NK-92 (cell line): ENCODE results near the gene ADAP1.
"Not testable (repeated sequence)": the region's sequence is repeated elsewhere in the genome, so short reads cannot be mapped to it uniquely, and the experiment has no call there.

ENCODE experiments used
- DNase-seq: peaks from one replicate; lab custom pipeline; 2025; ENCODE audit not compliant: unreplicated experiment; lab: John Stamatoyannopoulos, UW

ADAP1 gene

DNA sequence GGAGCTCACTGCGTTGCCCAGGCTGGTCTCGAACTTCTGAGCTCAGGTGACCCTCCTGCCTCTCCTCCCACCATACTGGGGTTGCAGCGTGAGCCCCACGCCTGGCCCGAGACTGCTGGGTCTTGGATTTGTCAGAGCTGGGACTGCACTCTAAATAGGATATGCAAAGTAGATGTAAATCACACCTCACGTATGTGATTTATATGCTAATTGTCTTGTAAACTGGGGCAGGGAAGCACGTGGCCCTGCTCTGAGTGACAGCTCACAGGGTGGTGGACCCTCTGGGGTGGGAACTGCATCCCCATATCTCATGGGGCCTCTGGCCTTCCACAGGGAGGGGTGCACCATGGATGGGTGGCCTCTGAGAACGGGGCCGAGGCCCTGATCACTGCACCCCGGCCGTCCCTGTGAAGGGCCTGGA is 44.0 kb downstream of the ADAP1 start:
- DNase-seq = no peak

DNA sequence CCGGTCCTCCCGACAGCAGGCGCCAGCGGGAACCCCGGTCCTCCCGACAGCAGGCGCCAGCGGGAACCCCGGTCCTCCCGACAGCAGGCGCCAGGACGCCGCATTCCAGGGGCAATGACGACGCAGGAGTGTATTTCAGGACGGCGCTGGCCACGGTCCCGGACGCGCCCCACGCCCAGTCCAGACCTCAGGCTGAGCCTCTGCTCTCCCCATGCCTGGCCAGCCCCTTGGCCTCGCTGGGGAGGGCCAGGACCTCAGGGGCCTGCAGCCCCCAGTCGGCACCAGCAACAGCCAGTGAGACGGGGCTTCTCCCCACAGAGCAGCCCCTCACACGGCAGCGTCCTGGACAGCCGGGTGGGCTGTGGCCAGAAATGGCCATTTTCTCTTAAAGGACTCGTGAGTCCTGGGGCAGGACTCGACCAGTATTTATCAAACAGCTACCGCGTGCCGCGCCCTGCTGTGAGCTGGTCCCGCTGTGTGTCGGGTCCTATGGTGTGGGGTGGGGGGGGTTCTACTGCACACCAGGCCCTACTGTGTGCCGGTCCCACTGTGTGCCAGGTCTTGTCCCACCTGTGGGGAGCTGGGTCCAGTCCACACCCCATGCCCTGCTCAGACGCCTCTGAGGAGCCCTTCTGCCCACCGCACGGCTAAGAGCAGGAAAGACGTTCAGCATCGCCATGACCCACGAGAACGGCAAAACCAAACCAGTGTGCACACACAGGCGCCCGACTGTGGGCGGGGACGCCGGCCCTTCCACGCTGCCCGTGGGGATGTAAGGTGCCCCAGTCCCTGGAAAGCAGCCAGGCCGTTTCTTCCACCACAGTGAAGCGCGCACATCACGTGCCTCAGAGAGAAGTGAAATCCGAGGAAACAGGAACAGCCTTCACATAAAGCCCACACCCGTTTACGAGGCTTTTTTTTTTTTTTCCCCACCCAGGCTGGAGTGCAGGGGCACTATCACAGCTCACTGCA is 44.8 kb downstream of the ADAP1 start:
- no peak for DNase-seq

GRCh38 chr7:908591-909357 is 45.7 kb downstream of the ADAP1 start:
- DNase-seq = not testable (repeated sequence)

DNA sequence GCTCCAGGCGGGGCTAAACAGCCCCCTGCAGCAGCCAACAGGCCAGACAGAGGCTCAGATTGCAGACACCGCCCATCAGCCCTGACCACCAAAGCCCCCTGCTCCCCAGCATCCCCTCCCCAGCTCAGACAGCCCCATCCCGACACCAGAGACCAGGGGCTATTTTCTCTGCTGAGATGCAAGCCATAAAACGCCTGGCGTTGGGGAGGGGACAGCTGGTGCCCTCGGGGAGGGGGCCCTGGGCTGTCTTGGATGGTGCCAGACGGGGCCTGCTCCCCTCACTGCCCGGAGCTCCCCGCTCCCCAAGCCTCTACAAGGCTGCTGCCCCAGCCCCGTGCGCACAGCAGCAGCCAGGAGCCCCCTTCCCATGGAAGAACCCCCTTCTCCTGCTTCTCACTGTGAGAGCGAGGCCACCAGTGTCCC is 46.3 kb downstream of the ADAP1 start:
- DNase-seq = no peak

- no peak for DNase-seq
Measured at GRCh38 chr7:907158-907980, 47.1 kb downstream of the ADAP1 start.

DNA sequence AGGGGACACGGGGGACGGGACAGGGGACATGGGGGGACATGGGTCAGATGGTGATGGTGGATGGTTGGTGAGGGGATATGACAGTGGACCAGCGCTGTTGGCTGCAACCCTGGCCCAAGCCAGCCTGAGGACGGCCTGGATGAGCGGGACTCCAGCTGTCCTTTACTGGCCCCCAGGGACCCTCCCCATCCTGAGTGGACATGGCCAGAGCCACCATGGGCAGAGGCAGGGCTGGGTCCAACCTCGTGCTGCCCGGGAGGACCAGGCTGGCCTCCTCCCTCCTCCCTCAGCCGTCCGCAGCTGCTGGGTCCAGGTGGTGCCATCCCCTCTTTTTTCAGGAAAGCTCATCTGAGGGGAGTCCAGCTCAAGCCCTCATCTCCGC is 47.7 kb downstream of the ADAP1 start:
- DNase-seq = no peak

GRCh38 chr7:904847-905246 is 49.6 kb downstream of the ADAP1 start:
- no peak for DNase-seq

DNA sequence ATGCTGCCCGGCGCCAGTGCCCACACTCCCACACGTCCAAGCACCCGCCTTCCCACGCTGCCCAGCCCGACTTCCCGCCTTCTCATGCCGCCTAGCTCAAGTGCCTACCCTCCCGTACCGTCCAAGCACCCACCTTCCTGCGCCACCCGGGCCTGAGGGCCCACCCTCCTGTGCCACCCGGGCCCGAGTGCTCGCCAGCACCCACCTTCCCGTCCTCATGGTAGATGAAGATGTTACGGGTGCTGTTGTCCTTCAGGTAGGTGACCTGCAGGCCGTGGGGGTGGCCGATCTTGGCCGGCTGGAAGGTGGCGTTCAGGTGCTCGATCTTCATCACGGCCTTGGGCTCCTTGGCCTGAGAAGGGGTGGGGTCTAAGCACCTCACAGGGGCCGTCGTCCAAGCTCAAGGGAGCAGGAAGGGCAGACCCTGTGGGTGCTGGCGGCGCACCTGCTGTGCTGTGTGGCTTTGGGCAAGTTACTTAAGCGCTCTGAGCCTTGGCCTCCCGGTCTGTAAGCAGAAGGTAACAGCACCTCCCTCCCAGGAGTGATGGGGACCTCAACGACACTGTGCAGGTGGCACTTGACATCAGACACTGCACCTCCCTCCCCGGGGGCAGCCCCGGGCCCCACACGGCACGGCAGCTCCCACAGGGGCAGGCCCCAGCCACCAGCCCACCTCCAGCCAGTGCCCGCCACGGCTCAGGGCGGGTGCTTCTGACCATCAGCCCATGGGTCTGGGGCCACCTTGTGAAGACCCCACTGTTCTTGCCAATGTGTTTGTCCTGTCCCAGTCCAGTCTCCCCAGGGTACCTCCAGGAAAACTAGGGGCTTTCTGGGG is 50.3 kb downstream of the ADAP1 start:
- DNase-seq = no peak

GRCh38 chr7:902996-903395 is 51.5 kb downstream of the ADAP1 start:
- DNase-seq = no peak

- DNase-seq = no peak
Measured at GRCh38 chr7:901388-902154, 52.9 kb downstream of the ADAP1 start.

DNA sequence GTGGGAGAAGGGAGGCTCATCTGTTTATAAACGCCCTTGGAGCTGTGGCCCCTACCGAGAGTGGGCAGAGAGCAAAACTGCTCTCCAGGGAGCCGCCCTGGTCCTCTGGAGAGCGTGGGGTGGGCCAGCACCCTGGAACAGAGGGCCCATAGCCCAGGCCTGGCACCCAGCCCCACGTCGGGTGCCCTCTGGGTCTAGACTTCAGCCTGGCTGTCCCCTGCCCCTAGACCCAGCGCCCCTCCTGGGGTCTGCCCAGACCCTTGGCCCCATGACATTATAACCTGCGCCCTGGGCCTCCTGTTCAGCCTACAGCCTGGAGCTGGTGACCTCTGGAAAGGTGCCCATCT is 53.5 kb downstream of the ADAP1 start:
- DNase-seq = no peak

- DNase-seq = no peak
Measured at GRCh38 chr7:900331-901040, 54.0 kb downstream of the ADAP1 start.

DNA sequence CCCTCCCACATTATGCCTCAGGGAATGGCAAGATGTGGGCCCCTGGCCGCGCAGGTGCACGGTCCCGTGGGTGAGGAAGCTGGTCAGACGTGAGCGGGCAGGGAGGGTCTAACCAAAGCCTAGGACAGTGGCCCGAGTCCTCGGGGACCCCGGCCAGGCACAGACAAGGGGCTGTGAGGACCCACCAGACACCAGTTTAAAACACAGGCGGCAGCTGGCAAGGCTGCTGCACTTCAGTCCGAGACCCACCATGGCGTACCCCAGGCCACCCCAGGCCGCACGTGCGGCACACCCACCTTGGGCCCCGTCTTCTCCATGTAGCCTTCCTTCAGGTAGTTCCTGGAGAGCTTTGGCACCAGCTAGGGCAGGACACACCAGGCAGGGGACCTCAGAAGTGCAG is 54.7 kb downstream of the ADAP1 start:
- no peak for DNase-seq

DNA sequence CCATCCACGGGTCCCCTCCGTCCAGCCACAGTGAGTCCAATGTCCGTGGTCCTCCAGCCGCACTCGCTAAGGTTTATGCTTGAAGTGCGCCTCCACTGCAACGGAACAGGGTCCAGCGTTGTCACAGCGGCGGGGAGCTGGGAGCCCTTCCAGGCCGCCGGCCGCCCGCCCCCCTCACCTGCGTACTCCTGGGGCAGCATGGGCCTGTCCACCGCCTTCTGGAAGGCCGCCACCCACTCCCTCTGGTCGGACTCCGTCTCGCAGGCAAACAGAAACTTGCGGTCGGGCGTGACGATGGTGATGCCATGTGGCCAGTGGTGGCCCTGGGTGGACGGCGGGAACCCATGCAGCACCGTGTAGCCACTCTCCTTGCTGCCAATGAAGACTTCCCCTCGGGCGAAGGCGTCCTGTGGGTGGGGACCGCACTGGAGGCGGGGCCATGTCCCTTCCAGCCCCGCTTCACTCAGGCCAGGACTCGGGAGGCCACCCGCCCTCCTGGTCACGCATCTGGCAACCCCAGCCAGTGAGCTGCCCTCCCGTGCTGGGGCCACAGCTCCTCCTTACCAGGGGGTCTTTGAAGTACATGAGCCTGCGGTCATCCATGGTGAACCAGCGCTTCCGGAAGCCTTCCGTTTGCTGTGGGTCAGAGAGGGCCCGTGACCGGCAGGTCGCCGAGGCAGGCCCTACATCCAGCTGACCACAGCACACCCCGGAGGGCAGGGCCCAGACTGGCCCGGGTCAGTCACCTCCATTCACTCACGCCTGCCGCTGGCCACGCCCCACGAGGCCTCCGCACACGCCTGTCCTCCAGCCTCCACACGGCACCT is 55.4 kb downstream of the ADAP1 start:
- no peak for DNase-seq

GRCh38 chr7:898460-898854 is 56.0 kb downstream of the ADAP1 start:
- no peak for DNase-seq

DNA sequence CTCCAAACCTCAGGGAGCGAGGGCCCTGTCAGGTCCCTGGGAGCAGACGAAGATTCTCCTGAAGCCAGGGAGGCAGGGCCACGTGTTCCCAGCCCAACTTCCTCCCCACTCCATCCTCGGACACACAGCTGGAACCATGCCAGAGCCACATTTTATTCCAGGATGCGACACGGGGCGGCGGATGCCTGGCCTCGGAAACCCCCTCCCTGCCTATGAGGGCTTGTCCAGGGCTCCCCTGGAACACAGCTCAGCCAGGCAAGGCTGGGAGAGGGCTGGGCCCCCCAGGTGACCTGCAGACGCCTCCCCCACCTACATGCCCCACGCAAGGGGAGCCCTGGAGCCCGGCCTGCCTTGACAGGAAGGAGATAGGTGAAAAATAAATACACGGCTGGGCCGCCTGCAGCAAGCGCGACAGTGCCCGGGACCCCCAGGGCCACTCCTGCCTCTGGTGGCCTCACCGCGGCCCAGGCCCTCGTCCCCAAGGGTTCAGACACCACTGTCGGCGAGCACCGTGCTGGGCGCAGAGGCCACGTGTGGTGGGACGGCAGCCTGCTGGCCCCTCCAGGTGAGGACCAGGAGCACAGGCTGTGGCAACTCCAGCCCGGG is 56.6 kb downstream of the ADAP1 start:
- no peak for DNase-seq

DNA sequence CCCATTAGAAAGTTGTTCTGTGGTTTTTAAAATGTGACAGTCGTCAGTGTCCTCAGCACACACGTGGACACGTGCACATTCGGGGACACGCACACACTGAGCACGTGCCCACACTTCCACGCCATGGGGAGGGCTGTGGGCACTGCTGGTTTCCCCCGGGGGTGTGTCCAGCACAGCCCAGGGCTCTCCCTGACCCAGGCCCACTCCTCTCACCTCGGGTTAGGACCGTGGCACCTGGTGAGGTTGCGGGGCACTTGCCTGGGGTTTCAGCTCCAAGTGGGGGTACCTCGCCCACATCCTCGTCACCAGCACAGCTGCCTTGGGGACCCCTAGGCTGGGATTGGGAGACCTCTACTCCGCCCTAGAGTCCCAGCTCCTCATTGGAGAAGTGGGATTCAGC is 57.4 kb downstream of the ADAP1 start:
- DNase-seq = no peak
